HCT116 (cell line): ENCODE data around the gene WHRN. TPM values are rescaled to one million over a fixed set of nuclear protein-coding genes. Genes with fewer than 3 reads are reported as not detected.

Source experiments
- ATAC-seq: fragments of 200-7000 bp; cut with Tn5 transposase; 2 replicates; pipeline ENCODE4 v1.9.1; 2020; ENCODE audit warnings: mild to moderate bottlenecking, moderate library complexity
- BruUV-seq: library from RNA; stranded (reverse); fragments of 400-500 nt; replicated peaks from 2 replicates; lab custom pipeline; 2021; lab: Mats Ljungman, UMichigan
- CTCF ChIA-PET: fragments of 300-600 bp; sonication (Branson Sonifier 250); formaldehyde crosslinking; loops from one replicate; lab custom pipeline; 2021; ENCODE audit warnings: antibody characterized with exemption; lab: Charles Lee
- POLR2A ChIA-PET: fragments of 300-600, 350-600 bp; sonication (Branson Sonifier 250); formaldehyde crosslinking; loops from one replicate; lab custom pipeline; 2021; ENCODE audit warnings: antibody characterized with exemption; lab: Charles Lee
- RAD21 ChIA-PET, 2 experiments: fragments of 300-600 bp; sonication (Branson Sonifier 250); formaldehyde crosslinking; loops; one replicate each; lab custom pipeline; 2023; ENCODE audit warnings: low total read pairs in 2 of 2; ENCODE audit not compliant: uncharacterized antibody in 2 of 2, unreplicated experiment in 2 of 2, low non-redundant PET in 1 of 2; lab: Charles Lee
- DNase-seq: peaks from one replicate; pipeline ENCODE4 v3.0.0-alpha.2; 2010; ENCODE audit warnings: low read depth, low spot score
- H2AFZ ChIP-seq: fragments of 200-600 bp; shearing (Covaris generic), sonication (generic); 2 replicates; pipeline ENCODE4 v1.6.1; 2017; ENCODE audit warnings: low read depth, mixed run types, mixed read lengths, antibody characterized with exemption, low read length; ENCODE audit not compliant: poor library complexity, severe bottlenecking
- H3K27ac ChIP-seq: 2 replicates; pipeline ENCODE4 v1.5.1; 2012; ENCODE audit warnings: low read depth, low read length
- H3K27me3 ChIP-seq: fragments of 200-600 bp; sonication (generic); 2 replicates; pipeline ENCODE4 v1.6.1; 2016; ENCODE audit warnings: mixed run types, low read length, mixed read lengths; ENCODE audit not compliant: insufficient read depth
- H3K36me3 ChIP-seq, 2 experiments: fragments of 200-500 bp in 1 of 2; fragments of 200-600 bp in 1 of 2; sonication (Bioruptor generic) in 1 of 2; sonication (generic) in 1 of 2; 2 replicates each; pipeline versions ENCODE4 v1.5.1 to v1.6.1; 2014 to 2016; ENCODE audit warnings: low read length in 2 of 2, inconsistent platforms in 1 of 2, mixed read lengths in 1 of 2, mixed run types in 1 of 2; ENCODE audit not compliant: insufficient read depth in 2 of 2, control insufficient read depth in 1 of 2
- H3K4me1 ChIP-seq, 2 experiments: fragments of 200-600 bp in 1 of 2; sonication (generic) in 1 of 2; 2 replicates each; pipeline versions ENCODE4 v1.5.1 to v1.6.1; 2012 to 2017; ENCODE audit warnings: low read length in 2 of 2, inconsistent platforms in 1 of 2, mild to moderate bottlenecking in 1 of 2, mixed read lengths in 1 of 2, mixed run types in 1 of 2, moderate library complexity in 1 of 2; ENCODE audit not compliant: insufficient read depth in 2 of 2, control insufficient read depth in 1 of 2
- H3K4me2 ChIP-seq: fragments of 200-600 bp; sonication (generic); 2 replicates; pipeline ENCODE4 v1.6.1; 2017; ENCODE audit warnings: mixed run types, low read length, mixed read lengths
- H3K4me3 ChIP-seq, 2 experiments: fragments of 200-600 bp in 1 of 2; sonication (generic) in 1 of 2; replicated peaks in 1 of 2; 2 replicates each; pipeline ENCODE4 v1.5.1; 2011 to 2016; ENCODE audit warnings: low read length in 2 of 2, control low read depth in 1 of 2, low read depth in 1 of 2, mild to moderate bottlenecking in 1 of 2, mixed read lengths in 1 of 2, mixed run types in 1 of 2
- H3K79me2 ChIP-seq: fragments of 200-600 bp; sonication (generic); 2 replicates; pipeline ENCODE4 v1.6.1; 2017; ENCODE audit warnings: mild to moderate bottlenecking, mixed run types, low read length, moderate library complexity, mixed read lengths; ENCODE audit not compliant: insufficient read depth
- H3K9ac ChIP-seq: fragments of 200-600 bp; sonication (generic); 2 replicates; pipeline ENCODE4 v1.6.1; 2016; ENCODE audit warnings: low read length, mixed read lengths
- H3K9me2 ChIP-seq: fragments of 200-600 bp; sonication (generic), shearing (Covaris generic); 2 replicates; pipeline ENCODE4 v1.6.1; 2017; ENCODE audit warnings: mixed run types, mild to moderate bottlenecking, moderate library complexity; ENCODE audit not compliant: insufficient read depth
- H3K9me3 ChIP-seq, 2 experiments: fragments of 200-500 bp in 1 of 2; fragments of 200-600 bp in 1 of 2; sonication (Bioruptor generic) in 1 of 2; sonication (generic) in 1 of 2; 2 replicates each; pipeline ENCODE4 v1.6.1; 2014 to 2017; ENCODE audit warnings: low read length in 2 of 2, mixed read lengths in 2 of 2, inconsistent platforms in 1 of 2, low read depth in 1 of 2, mild to moderate bottlenecking in 1 of 2, mixed run types in 1 of 2, moderate library complexity in 1 of 2; ENCODE audit not compliant: control insufficient read depth in 1 of 2, insufficient read depth in 1 of 2
- H4K20me1 ChIP-seq: fragments of 200-600 bp; sonication (generic), shearing (Covaris generic); 2 replicates; pipeline ENCODE4 v1.6.1; 2017; ENCODE audit warnings: mixed run types, mild to moderate bottlenecking, moderate library complexity; ENCODE audit not compliant: insufficient read depth
- ATF3 ChIP-seq: IDR thresholded peaks from 2 replicates; pipeline ENCODE4 v1.6.1; 2012
- CBX3 ChIP-seq: IDR thresholded peaks from 2 replicates; pipeline ENCODE4 v1.6.1; 2012; ENCODE audit warnings: low read depth
- CEBPB ChIP-seq: IDR thresholded peaks from 2 replicates; pipeline ENCODE4 v1.6.1; 2012; ENCODE audit warnings: low read depth
- CTCF ChIP-seq, 3 experiments: fragments of 200-600 bp in 1 of 3; sonication (generic) in 1 of 3; IDR thresholded peaks in 2 of 3; conservative IDR thresholded peaks in 1 of 3; 2 replicates each; pipeline ENCODE4 v1.5.1; 2012 to 2017; ENCODE audit warnings: low read depth in 2 of 3, low read length in 2 of 3, antibody characterized with exemption in 1 of 3, borderline replicate concordance in 1 of 3, control low read depth in 1 of 3, mild to moderate bottlenecking in 1 of 3, mixed read lengths in 1 of 3, mixed run types in 1 of 3, moderate library complexity in 1 of 3; ENCODE audit not compliant: insufficient read depth in 1 of 3
- EGR1 ChIP-seq: IDR thresholded peaks from 2 replicates; pipeline ENCODE4 v1.6.1; 2012; ENCODE audit warnings: low read depth
- ELF1 ChIP-seq: IDR thresholded peaks from 2 replicates; pipeline ENCODE4 v1.6.1; 2012; ENCODE audit warnings: low read depth, borderline replicate concordance
- EZH2 ChIP-seq: fragments of 200-600 bp; sonication (generic); IDR thresholded peaks from 2 replicates; pipeline ENCODE4 v1.6.1; 2017; ENCODE audit warnings: antibody characterized with exemption, mixed run types
- JUND ChIP-seq: IDR thresholded peaks from 2 replicates; pipeline ENCODE4 v1.6.1; 2012
- POLR2A ChIP-seq: IDR thresholded peaks from 2 replicates; pipeline ENCODE4 v1.7.0; 2011; ENCODE audit warnings: borderline replicate concordance; ENCODE audit not compliant: insufficient read depth, insufficient read length; ENCODE audit errors: extremely low read depth
- SIN3A ChIP-seq: IDR thresholded peaks from 2 replicates; pipeline ENCODE4 v1.6.1; 2012; ENCODE audit warnings: low read depth
- SP1 ChIP-seq: IDR thresholded peaks from 2 replicates; pipeline ENCODE4 v1.6.1; 2012; ENCODE audit warnings: low read depth
- SRF ChIP-seq: IDR thresholded peaks from 2 replicates; pipeline ENCODE4 v1.6.1; 2012; ENCODE audit warnings: low read depth
- intact Hi-C: fragments of 100-400 bp; cut with micrococcal nuclease; formaldehyde crosslinking; loops from 2 replicates; pipeline ENCODE4 v1.10.0; 2022
- total RNA-seq: library from RNA; stranded (reverse); gene quantifications from one replicate; pipeline ENCODE4 v1.2.1, GENCODE V29; 2021; ENCODE audit not compliant: unreplicated experiment
- TF ChIP-seq, protein P1 (sequence below): IDR thresholded peaks from 2 replicates; pipeline ENCODE4 v1.6.1; 2012
- TF ChIP-seq, protein P2 (sequence below): IDR thresholded peaks from 2 replicates; pipeline ENCODE4 v1.6.1; 2011; ENCODE audit warnings: mild to moderate bottlenecking, low read length, moderate library complexity; ENCODE audit not compliant: insufficient replicate concordance; ENCODE audit errors: extremely low read depth

WHRN gene
- total RNA-seq, 1 experiment from 2014 or later = 12.8 TPM

DNA sequence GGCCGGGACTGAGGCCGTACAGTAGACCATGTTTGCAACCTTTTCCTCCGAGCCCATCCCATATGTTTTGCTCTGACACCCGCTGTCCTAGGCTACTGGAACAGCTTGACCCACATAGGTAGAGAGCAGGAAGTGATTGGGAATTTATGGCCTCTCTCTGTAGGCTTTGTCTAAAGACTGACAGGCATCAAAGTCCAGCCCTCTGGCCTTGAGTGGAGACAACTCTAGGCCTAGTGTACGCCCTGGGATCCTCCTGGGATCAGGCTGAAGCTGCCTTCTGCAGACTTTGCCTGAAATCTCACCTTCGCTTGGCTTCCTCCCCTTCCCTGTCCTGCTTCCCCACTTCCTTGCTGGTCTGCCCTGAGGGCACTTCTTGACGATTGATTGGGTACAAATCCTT, 103.9 kb downstream of the WHRN start:
- RAD21 ChIA-PET = no interaction called here
- Histone ChIP-seq H3K9ac (no peak overlapping the region), H3K79me2 (no peaks in the 10 kb centered on the region), H2AFZ (no peak overlapping the region), H3K9me3 (no peaks in the 10 kb centered on the region), H3K4me3 (no peak overlapping the region), H4K20me1 (no peaks in the 10 kb centered on the region), H3K4me2 (no peak overlapping the region), H3K9me2 (no peaks in the 10 kb centered on the region), H3K27ac (no peak overlapping the region), H3K27me3 (no peaks in the 10 kb centered on the region)
- ATAC-seq (no peak), DNase-seq (no peak)
- no TSS peak for BruUV-seq
- CTCF ChIA-PET = no interaction called here
- POLR2A ChIA-PET = no interaction called here
- intact Hi-C loops = no loop called here
- TF ChIP-seq CTCF (IDR thresholded peaks at IDR 0.05 in 2 of 3, conservative IDR thresholded peaks at IDR 0.05 in 1 of 3; ENCODE audit: borderline replicate concordance in 1 of 3, insufficient read depth in 1 of 3, low read depth in 2 of 3, low read length in 2 of 3) = no peak
- no peak for TF ChIP-seq ELF1
- no peak for TF ChIP-seq EGR1
- TF ChIP-seq CEBPB = no peak
- no peak for TF ChIP-seq ATF3
- TF ChIP-seq JUND = no peak
- no peak for TF ChIP-seq SP1
- TF ChIP-seq EZH2 = no peak
- TF ChIP-seq POLR2A = no peak
- no peak for TF ChIP-seq CBX3
- no peak for TF ChIP-seq SRF
- TF ChIP-seq SIN3A = no peak
- TF ChIP-seq, protein P1, sequence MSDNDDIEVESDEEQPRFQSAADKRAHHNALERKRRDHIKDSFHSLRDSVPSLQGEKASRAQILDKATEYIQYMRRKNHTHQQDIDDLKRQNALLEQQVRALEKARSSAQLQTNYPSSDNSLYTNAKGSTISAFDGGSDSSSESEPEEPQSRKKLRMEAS = no peak
- TF ChIP-seq, protein P2, sequence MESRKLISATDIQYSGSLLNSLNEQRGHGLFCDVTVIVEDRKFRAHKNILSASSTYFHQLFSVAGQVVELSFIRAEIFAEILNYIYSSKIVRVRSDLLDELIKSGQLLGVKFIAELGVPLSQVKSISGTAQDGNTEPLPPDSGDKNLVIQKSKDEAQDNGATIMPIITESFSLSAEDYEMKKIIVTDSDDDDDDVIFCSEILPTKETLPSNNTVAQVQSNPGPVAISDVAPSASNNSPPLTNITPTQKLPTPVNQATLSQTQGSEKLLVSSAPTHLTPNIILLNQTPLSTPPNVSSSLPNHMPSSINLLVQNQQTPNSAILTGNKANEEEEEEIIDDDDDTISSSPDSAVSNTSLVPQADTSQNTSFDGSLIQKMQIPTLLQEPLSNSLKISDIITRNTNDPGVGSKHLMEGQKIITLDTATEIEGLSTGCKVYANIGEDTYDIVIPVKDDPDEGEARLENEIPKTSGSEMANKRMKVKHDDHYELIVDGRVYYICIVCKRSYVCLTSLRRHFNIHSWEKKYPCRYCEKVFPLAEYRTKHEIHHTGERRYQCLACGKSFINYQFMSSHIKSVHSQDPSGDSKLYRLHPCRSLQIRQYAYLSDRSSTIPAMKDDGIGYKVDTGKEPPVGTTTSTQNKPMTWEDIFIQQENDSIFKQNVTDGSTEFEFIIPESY = no peak
- TF ChIP-seq, all 23 proteins: peak for 0
- Histone ChIP-seq H3K4me1 (peaks cover 0 to 11% of the 10 kb centered on the region in 2 experiments; a peak in 3 of 4 replicates), H3K36me3 (no peaks in the 10 kb centered on the region)
